Activated CD4-positive, alpha-beta T cell treated with anti-CD3 and anti-CD28 coated beads for 36 hours (primary cell): ENCODE measurements around the gene PDIA2. TPM values are rescaled to one million over a fixed set of nuclear protein-coding genes. Genes with fewer than 3 reads are reported as not detected.
"Not testable (repeated sequence)": the region's sequence is repeated elsewhere in the genome, so short reads cannot be mapped to it uniquely, and the experiment has no call there.

Source experiments
- ATAC-seq: fragments of 200-7000 bp; cut with Tn5 transposase; one replicate; pipeline ENCODE4 v1.10.0; 2021; ENCODE audit warnings: mild to moderate bottlenecking, moderate library complexity
- CTCF ChIA-PET: fragments of 350-600 bp; sonication (Branson Sonifier 250); formaldehyde crosslinking; loops from one replicate; lab custom pipeline; 2021; ENCODE audit warnings: antibody characterized with exemption; lab: Charles Lee
- POLR2A ChIA-PET: fragments of 350-600 bp; sonication (Branson Sonifier 250); formaldehyde crosslinking; loops from one replicate; lab custom pipeline; 2021; ENCODE audit warnings: antibody characterized with exemption, inconsistent platforms; lab: Charles Lee
- DNase-seq: peaks from one replicate; pipeline ENCODE4 v3.0.0-alpha.2; 2020
- H3K27ac Mint-ChIP-seq: one replicate; pipeline ENCODE4 v1.8.0; 2021; ENCODE audit warnings: mixed read lengths
- H3K27me3 Mint-ChIP-seq: one replicate; pipeline ENCODE4 v1.8.0; 2021; ENCODE audit warnings: mixed read lengths
- H3K36me3 Mint-ChIP-seq: one replicate; pipeline ENCODE4 v1.8.0; 2021; ENCODE audit warnings: low read depth, mixed read lengths
- H3K4me1 Mint-ChIP-seq: one replicate; pipeline ENCODE4 v1.8.0; 2021; ENCODE audit warnings: mixed read lengths
- H3K4me3 Mint-ChIP-seq: one replicate; pipeline ENCODE4 v1.8.0; 2021; ENCODE audit warnings: mild to moderate bottlenecking, moderate library complexity, mixed read lengths
- H3K9me3 Mint-ChIP-seq: one replicate; pipeline ENCODE4 v1.8.0; 2021; ENCODE audit warnings: low read depth, mixed read lengths
- intact Hi-C, 2 experiments: fragments of 100-400 bp; cut with DNase I in 1 of 2; cut with micrococcal nuclease in 1 of 2; formaldehyde crosslinking; loops; one replicate each; pipeline versions ENCODE4 v1.14.2 to v1.15.1; 2022 to 2024; cut with DNase I, micrococcal nuclease
- total RNA-seq, 2 experiments: library from RNA; stranded (reverse); gene quantifications; one replicate each; pipeline ENCODE4 v1.2.3, GENCODE V29; 2021

PDIA2 gene
- total RNA-seq, 2 experiments from 2014 or later = not detected

DNA sequence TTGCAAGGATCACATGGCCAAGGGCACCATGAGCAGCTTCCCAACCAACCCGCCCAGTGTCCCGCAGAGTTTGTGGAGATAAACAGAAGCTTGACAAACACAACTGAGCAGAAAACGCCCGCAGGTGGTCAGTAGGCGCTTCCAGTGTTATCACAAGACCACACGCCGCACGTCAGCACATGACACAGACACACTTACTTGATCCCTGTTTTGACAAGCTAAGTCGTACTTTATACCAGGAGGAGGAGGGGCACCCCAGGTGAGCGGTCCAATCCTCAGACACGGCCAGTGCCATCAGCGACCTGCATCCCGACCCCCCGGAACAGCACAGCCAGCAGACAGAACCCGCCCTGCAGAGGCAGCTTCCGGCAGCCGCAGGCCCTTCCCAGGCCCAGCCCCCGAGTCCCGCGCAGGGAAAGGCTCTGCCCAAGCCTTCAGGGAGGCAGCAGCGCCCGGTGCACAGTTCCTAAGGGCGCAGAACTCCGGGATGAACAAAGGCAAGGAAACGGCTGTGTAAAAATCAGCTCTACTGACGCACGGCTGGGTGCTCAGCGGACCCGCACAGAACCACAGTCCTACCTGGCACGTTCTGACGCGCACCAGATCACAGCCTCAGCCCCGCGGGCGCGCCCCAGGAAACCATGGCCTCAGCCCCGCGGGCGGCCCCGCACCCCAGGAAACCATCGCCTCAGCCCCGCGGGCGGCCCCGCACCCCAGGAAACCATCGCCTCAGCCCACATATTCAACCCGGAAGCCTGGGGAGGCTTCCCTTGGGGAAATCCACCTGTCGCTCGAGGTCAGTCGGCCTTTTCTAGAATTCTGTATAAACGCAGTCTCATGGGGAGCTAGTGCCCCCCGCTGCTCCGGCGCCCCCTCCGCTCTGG is 41.7 kb downstream of the PDIA2 start:
- POLR2A ChIA-PET = no interaction called here
- intact Hi-C loops = loop anchor here in 1 of 2 experiments (2.0 kb wide), 1 partner anchor 28 kb away; the partner anchor contains the start of gene AXIN1

GRCh38 chr16:325375-326145 is 42.6 kb downstream of the PDIA2 start:
- ATAC-seq (no peak), DNase-seq (no peak)
- H3K27me3 Mint-ChIP-seq = no peaks in the 10 kb centered on the region
- intact Hi-C loops = loop anchor here in 1 of 2 experiments (2.0 kb wide), 1 partner anchor 27 kb away; the partner anchor contains the start of gene AXIN1
- H3K27ac Mint-ChIP-seq = peak overlapping the region; percentile 42
- peaks cover 44% of the 10 kb centered on the region for H3K4me1 Mint-ChIP-seq
- peaks cover 7% of the 10 kb centered on the region for H3K36me3 Mint-ChIP-seq
- H3K4me3 Mint-ChIP-seq = peak overlapping the region; percentile 49
- no peaks in the 10 kb centered on the region for H3K9me3 Mint-ChIP-seq
- CTCF ChIA-PET = interaction anchor here (0.7 to 1.3 kb wide), 3 partner anchors 23 to 221 kb away, joined by 3 read pairs; no protein-coding TSS in a partner anchor
- POLR2A ChIA-PET = no interaction called here

More for the DNA sequence above, 41.7 kb downstream of the PDIA2 start:
- peaks cover 2% of the 10 kb centered on the region for H3K36me3 Mint-ChIP-seq
- peak; percentile 63 for ATAC-seq
- CTCF ChIA-PET = interaction anchor here (0.7 to 1.3 kb wide), 4 partner anchors 11 to 259 kb away, joined by 3 to 4 read pairs (median 4); no protein-coding TSS in a partner anchor
- H3K9me3 Mint-ChIP-seq = no peaks in the 10 kb centered on the region
- H3K4me3 Mint-ChIP-seq = peak overlapping the region; percentile 49
- peak; percentile 73 for DNase-seq
- H3K4me1 Mint-ChIP-seq = peaks cover 46% of the 10 kb centered on the region
- no peaks in the 10 kb centered on the region for H3K27me3 Mint-ChIP-seq
- peak overlapping the region; percentile 51 for H3K27ac Mint-ChIP-seq

- ATAC-seq = no peak
- DNase-seq = no peak
- H3K36me3 Mint-ChIP-seq = peaks cover 7% of the 10 kb centered on the region
- H3K4me1 Mint-ChIP-seq = peaks cover 53% of the 10 kb centered on the region
- intact Hi-C loops = no loop called here
- POLR2A ChIA-PET = no interaction called here
- no peaks in the 10 kb centered on the region for H3K27me3 Mint-ChIP-seq
- CTCF ChIA-PET = no interaction called here
- H3K27ac Mint-ChIP-seq = no peak overlapping the region
- no peak overlapping the region for H3K4me3 Mint-ChIP-seq
- H3K9me3 Mint-ChIP-seq = no peaks in the 10 kb centered on the region
These were observed 47.8 kb downstream of the PDIA2 start for GRCh38 chr16:330741-331140.

DNA sequence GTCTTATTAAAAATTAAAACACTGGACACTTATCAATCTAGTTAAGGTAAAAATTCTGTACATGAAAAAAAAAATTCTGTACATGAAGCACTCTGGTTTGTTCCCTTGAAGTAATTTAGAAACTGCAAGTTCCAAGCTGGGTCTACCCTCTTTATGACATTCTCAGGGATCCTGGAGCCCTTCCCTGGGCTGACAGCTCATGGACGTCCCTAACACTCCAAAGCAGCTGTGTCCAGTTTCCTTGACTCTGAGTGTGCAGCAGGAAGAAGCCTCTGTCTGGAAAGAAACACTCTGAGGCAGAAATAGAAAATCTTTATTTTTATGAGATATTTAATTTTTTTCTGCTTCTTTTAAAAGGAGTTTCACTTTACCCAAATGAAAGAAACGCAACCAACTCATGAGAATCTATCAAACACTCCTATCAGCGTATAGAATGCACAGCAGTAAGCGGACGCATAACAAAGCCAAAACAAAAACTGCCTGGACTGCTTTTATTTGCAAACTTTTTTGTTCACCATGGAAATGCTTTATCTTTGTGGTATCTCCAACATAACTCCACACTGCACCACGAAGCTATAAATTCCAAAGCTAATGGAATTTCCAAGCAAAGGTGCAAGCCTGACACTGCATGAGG is 48.3 kb downstream of the PDIA2 start:
- H3K4me3 Mint-ChIP-seq, CTCF ChIA-PET: not testable (repeated sequence)
- POLR2A ChIA-PET = interaction anchor here (0.6 to 0.7 kb wide), 2 partner anchors 54 to 240 kb away, joined by 4 read pairs; no protein-coding TSS in a partner anchor

GRCh38 chr16:333406-334094 is 50.6 kb downstream of the PDIA2 start:
- ChIA-PET CTCF (interaction anchor here (0.5 kb wide), 1 partner anchor 98 kb away, joined by 4 read pairs; no protein-coding TSS in a partner anchor), POLR2A (no interaction called here)
- ATAC-seq (no peak), DNase-seq (no peak)
- Mint-ChIP-seq H3K4me1 (peaks cover 50% of the 10 kb centered on the region), H3K9me3 (no peaks in the 10 kb centered on the region), H3K4me3 (no peak overlapping the region), H3K36me3 (peaks cover 7% of the 10 kb centered on the region), H3K27ac (no peak overlapping the region), H3K27me3 (no peaks in the 10 kb centered on the region)
- intact Hi-C loops = no loop called here

More for the DNA sequence above, 48.3 kb downstream of the PDIA2 start:
- H3K9me3 Mint-ChIP-seq, H3K27me3 Mint-ChIP-seq, H3K27ac Mint-ChIP-seq, H3K36me3 Mint-ChIP-seq, DNase-seq, intact Hi-C loops, ATAC-seq: not testable (repeated sequence)
- H3K4me1 Mint-ChIP-seq = peaks cover 54% of the 10 kb centered on the region

DNA sequence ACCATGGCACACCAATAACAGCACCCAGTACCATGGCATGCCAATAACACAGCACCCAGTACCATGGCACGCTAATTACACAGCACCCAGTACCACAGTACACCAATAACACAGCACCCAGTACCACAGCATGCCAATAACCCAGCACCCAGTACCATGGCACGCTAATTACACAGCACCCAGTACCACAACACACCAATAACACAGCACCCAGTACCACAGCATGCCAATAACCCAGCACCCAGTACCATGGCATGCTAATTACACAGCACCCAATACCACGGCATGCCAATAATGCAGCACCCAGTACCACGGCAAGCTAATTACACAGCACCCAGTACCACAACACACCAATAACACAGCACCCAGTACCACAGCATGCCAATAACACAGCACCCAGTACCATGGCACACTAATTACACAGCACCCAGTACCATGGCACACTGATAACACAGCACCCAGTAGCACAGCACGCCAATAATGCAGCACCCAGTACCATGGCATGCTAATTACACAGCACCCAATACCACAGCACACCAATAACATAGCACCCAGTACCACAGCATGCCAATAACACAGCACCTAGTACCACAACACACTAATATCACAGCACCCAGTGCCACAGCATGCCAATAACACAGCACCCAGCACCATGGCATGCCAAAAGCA is 51.3 kb downstream of the PDIA2 start:
- H3K9me3 Mint-ChIP-seq, DNase-seq, intact Hi-C loops, H3K4me3 Mint-ChIP-seq, H3K27me3 Mint-ChIP-seq, ATAC-seq, H3K36me3 Mint-ChIP-seq, CTCF ChIA-PET, H3K27ac Mint-ChIP-seq: not testable (repeated sequence)
- POLR2A ChIA-PET = interaction anchor here (0.7 kb wide), 1 partner anchor 358 kb away, joined by 3 read pairs; no protein-coding TSS in a partner anchor
- peaks cover 54% of the 10 kb centered on the region for H3K4me1 Mint-ChIP-seq

GRCh38 chr16:334861-335632 is 52.1 kb downstream of the PDIA2 start:
- intact Hi-C loops, DNase-seq, H3K27me3 Mint-ChIP-seq, ATAC-seq, H3K36me3 Mint-ChIP-seq, H3K9me3 Mint-ChIP-seq, H3K4me3 Mint-ChIP-seq, CTCF ChIA-PET, H3K27ac Mint-ChIP-seq: not testable (repeated sequence)
- POLR2A ChIA-PET = interaction anchor here (0.7 kb wide), 1 partner anchor 358 kb away, joined by 3 read pairs; no protein-coding TSS in a partner anchor
- H3K4me1 Mint-ChIP-seq = peaks cover 60% of the 10 kb centered on the region

- Mint-ChIP-seq H3K27me3 (no peaks in the 10 kb centered on the region), H3K4me3 (no peak overlapping the region), H3K36me3 (peaks cover 4% of the 10 kb centered on the region), H3K9me3 (no peaks in the 10 kb centered on the region), H3K27ac (no peak overlapping the region), H3K4me1 (peaks cover 58% of the 10 kb centered on the region)
- ATAC-seq (no peak), DNase-seq (no peak)
- ChIA-PET POLR2A (interaction anchor here (0.7 kb wide), 1 partner anchor 96 kb away, joined by 8 read pairs; no protein-coding TSS in a partner anchor), CTCF (interaction anchor here (0.8 kb wide), 1 partner anchor 14 kb away, joined by 3 read pairs; no protein-coding TSS in a partner anchor)
- intact Hi-C loops = no loop called here
These were observed 53.3 kb downstream of the PDIA2 start for GRCh38 chr16:336269-336668.
